Osteocyte (in vitro differentiated cells): ENCODE data around the gene PCDHB13. TPM values are rescaled to one million over a fixed set of nuclear protein-coding genes. Genes with fewer than 3 reads are reported as not detected.

ENCODE experiments used
- DNase-seq: peaks from one replicate; pipeline ENCODE4 v3.0.0; 2021; ENCODE audit warnings: mixed read lengths; ENCODE audit not compliant: unreplicated experiment; ENCODE audit errors: extremely low spot score
- H3K27ac Mint-ChIP-seq: one replicate; pipeline ENCODE4 v1.8.0; 2021; ENCODE audit warnings: mild to moderate bottlenecking, mixed read lengths; ENCODE audit not compliant: unreplicated experiment
- H3K27me3 Mint-ChIP-seq: one replicate; pipeline ENCODE4 v1.8.0; 2021; ENCODE audit warnings: mixed read lengths; ENCODE audit not compliant: unreplicated experiment
- H3K36me3 Mint-ChIP-seq: one replicate; pipeline ENCODE4 v1.8.0; 2021; ENCODE audit warnings: mixed read lengths; ENCODE audit not compliant: unreplicated experiment
- H3K4me1 Mint-ChIP-seq: one replicate; pipeline ENCODE4 v1.8.0; 2021; ENCODE audit warnings: mixed read lengths; ENCODE audit not compliant: unreplicated experiment
- H3K4me3 Mint-ChIP-seq: one replicate; pipeline ENCODE4 v1.8.0; 2021; ENCODE audit warnings: mild to moderate bottlenecking, moderate library complexity, mixed read lengths; ENCODE audit not compliant: unreplicated experiment
- H3K9me3 Mint-ChIP-seq: one replicate; pipeline ENCODE4 v1.8.0; 2021; ENCODE audit warnings: mixed read lengths; ENCODE audit not compliant: unreplicated experiment
- total RNA-seq: library from RNA; stranded (reverse); gene quantifications from 2 replicates; pipeline ENCODE4 v1.2.1, GENCODE V29; 2021
- TF ChIP-seq, protein P1 (sequence below): fragments of 200-600 bp; sonication (generic); IDR thresholded peaks from 2 replicates; pipeline ENCODE4 v1.5.0; 2021; ENCODE audit warnings: antibody characterized with exemption, mild to moderate bottlenecking, moderate library complexity

The PCDHB13 gene
- total RNA-seq, 1 donor from 2014 or later: 2.2 TPM

DNA sequence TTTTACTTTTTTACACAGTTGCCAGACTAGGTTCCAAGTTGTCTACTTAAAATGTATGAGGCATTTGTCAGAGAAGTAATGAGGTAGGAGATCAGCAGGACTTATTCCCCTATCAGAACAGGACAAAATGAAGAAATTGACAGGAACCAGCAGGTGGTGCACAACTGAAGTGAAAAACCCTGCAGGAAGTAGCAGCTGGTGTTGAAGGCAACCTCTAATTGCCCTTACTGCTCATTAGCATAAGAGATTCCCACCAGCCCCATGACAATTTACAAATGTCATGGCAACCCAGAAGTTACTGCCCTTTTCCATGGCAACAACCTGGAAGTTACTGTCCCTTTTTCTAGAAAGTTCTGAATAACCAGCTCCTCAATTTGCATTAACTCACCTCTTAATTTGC, 36.9 kb downstream of the PCDHB13 start:
- Mint-ChIP-seq H3K9me3 (peaks cover 49% of the 10 kb centered on the region), H3K27ac (no peak overlapping the region)

DNA sequence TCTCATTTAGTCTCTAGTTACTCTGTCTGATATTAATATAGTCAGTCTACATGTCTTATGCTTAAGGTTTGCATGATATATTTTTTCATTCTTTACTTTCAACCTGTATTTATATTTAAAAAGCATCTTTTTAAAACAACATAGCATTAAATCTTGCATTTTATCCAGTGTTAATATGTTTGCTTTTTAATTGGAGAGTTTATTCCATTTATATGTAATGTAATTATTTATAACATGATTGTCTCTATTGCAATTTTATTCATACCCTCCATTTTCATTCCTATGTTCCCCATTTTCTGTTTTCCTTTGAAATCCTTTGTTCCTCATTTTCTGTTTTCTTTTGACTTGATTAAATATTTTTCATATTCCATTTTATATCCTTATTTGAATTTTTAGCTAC, 44.7 kb downstream of the PCDHB13 start:
- H3K27me3 Mint-ChIP-seq: no peaks in the 10 kb centered on the region
- H3K27ac Mint-ChIP-seq: no peak overlapping the region
- peaks cover 45% of the 10 kb centered on the region for H3K36me3 Mint-ChIP-seq
- H3K4me1 Mint-ChIP-seq: no peaks in the 10 kb centered on the region
- no peak for DNase-seq
- H3K9me3 Mint-ChIP-seq: peaks cover 67% of the 10 kb centered on the region
- TF ChIP-seq, protein P1, sequence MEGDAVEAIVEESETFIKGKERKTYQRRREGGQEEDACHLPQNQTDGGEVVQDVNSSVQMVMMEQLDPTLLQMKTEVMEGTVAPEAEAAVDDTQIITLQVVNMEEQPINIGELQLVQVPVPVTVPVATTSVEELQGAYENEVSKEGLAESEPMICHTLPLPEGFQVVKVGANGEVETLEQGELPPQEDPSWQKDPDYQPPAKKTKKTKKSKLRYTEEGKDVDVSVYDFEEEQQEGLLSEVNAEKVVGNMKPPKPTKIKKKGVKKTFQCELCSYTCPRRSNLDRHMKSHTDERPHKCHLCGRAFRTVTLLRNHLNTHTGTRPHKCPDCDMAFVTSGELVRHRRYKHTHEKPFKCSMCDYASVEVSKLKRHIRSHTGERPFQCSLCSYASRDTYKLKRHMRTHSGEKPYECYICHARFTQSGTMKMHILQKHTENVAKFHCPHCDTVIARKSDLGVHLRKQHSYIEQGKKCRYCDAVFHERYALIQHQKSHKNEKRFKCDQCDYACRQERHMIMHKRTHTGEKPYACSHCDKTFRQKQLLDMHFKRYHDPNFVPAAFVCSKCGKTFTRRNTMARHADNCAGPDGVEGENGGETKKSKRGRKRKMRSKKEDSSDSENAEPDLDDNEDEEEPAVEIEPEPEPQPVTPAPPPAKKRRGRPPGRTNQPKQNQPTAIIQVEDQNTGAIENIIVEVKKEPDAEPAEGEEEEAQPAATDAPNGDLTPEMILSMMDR: no peak
- H3K4me3 Mint-ChIP-seq: no peak overlapping the region

More for the DNA sequence above, 36.9 kb downstream of the PCDHB13 start:
- no peaks in the 10 kb centered on the region for H3K27me3 Mint-ChIP-seq
- H3K36me3 Mint-ChIP-seq: peaks cover 24% of the 10 kb centered on the region
- H3K4me3 Mint-ChIP-seq: no peak overlapping the region
- TF ChIP-seq, protein P1: no peak
- no peak for DNase-seq
- no peaks in the 10 kb centered on the region for H3K4me1 Mint-ChIP-seq

DNA sequence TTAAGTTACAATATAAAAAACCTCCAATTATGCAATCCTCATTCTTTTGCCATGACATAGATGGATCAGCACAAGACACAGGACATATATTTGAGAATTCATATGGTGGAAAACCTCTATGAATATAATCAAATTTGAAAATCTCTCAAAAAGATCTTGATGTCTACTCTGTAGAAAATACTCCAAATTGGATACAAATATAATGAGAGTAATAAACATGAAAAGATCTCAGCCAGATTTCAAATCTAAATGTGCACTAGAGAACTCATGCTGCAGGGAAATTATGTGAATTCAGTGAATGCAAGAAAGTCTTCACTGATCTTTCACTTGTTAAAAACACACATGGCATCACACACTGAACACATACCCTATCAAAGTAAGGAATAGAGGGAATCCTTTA, 45.2 kb downstream of the PCDHB13 start:
- Mint-ChIP-seq H3K9me3 (peaks cover 65% of the 10 kb centered on the region), H3K4me3 (no peak overlapping the region), H3K27me3 (no peaks in the 10 kb centered on the region), H3K27ac (no peak overlapping the region), H3K4me1 (no peaks in the 10 kb centered on the region), H3K36me3 (peaks cover 44% of the 10 kb centered on the region)
- DNase-seq: no peak
- TF ChIP-seq, protein P1: no peak

DNA sequence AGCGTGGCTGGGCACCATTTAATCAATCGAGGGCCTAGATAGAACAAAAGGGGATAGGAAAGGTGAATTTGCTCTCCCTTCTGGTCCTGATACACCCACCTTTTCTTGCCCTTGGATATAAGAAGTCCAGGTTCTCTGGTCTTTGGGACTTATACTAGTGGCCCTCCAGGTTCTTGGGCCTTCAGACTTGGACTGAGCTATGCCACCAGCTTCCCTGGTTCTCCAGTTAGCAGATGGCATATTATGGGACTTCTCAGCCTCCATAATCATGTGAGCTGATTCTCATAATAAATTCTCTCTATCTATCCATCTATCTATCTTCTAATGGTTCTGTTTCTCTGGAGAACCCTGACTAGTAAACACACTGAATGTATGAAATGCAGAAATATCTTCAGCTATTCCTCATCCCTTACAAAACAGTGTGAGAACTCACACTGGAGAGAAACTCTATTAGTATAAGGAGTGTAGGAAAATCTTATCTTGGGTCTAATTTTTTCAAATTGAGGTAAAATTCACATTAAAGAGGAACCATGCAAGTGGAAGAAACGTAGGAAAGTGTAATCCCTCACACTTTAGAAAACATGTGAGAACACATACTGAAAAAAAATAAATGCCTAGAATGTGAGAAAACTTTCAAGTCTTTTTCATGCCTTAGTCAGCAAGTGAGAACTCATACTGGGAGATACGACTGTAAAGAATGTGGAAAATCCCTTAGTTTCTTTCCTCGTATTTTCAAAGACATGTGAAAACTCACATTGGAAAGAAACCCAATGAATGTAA, 46.9 kb downstream of the PCDHB13 start:
- Mint-ChIP-seq H3K4me1 (no peaks in the 10 kb centered on the region), H3K27ac (no peak overlapping the region), H3K4me3 (no peak overlapping the region), H3K36me3 (peaks cover 38% of the 10 kb centered on the region), H3K27me3 (no peaks in the 10 kb centered on the region), H3K9me3 (peaks cover 55% of the 10 kb centered on the region)
- DNase-seq: no peak
- TF ChIP-seq, protein P1: no peak

DNA sequence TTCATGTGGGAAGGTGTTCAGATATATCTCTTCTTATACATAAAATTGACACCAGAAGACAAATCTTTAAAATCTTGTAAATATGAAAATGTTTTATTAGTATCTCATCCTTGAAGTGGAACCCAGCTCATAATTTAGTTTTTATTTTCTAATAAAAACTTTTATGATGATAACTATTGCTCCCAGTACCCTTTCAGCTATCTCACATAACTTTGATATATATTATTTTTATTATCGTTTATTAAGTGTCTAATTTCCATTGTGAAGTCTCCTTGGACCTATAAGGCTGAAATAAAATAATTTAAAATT, 47.5 kb downstream of the PCDHB13 start:
- peaks cover 35% of the 10 kb centered on the region for H3K36me3 Mint-ChIP-seq
- TF ChIP-seq, protein P1: no peak
- no peaks in the 10 kb centered on the region for H3K4me1 Mint-ChIP-seq
- H3K27ac Mint-ChIP-seq: no peak overlapping the region
- peaks cover 55% of the 10 kb centered on the region for H3K9me3 Mint-ChIP-seq
- no peak for DNase-seq
- H3K4me3 Mint-ChIP-seq: no peak overlapping the region
- H3K27me3 Mint-ChIP-seq: no peaks in the 10 kb centered on the region

Other genes starting within 250 kb of the PCDHB13 start
- 2.3 and 3.0 TPM in 2 replicates for gene PCDHAC2, start 247.4 kb upstream of the PCDHB13 start, total RNA-seq
- gene PCDHB1, start 162.5 kb upstream of the PCDHB13 start, total RNA-seq: 0.03 and 0.05 TPM in 2 replicates
- gene PCDHB2, start 119.3 kb upstream of the PCDHB13 start, total RNA-seq: 91.5 and 92.7 TPM in 2 replicates
- 8.8 and 11.1 TPM in 2 replicates for gene PCDHB3, start 113.4 kb upstream of the PCDHB13 start, total RNA-seq
- 2.9 and 4.1 TPM in 2 replicates for gene PCDHB4, start 92.1 kb upstream of the PCDHB13 start, total RNA-seq
- gene PCDHB5, start 78.7 kb upstream of the PCDHB13 start, total RNA-seq: 6.4 and 7.5 TPM in 2 replicates
- 1.4 and 1.6 TPM in 2 replicates for gene PCDHB6, start 63.9 kb upstream of the PCDHB13 start, total RNA-seq
- 1.1 and 1.2 TPM in 2 replicates for gene PCDHB7, start 41.3 kb upstream of the PCDHB13 start, total RNA-seq
- gene PCDHB8, start 36.1 kb upstream of the PCDHB13 start, total RNA-seq: 0.81 and 1.1 TPM in 2 replicates
- 9.0 and 10.8 TPM in 2 replicates for gene PCDHB16, start 31.5 kb upstream of the PCDHB13 start, total RNA-seq
- 3.4 and 4.3 TPM in 2 replicates for gene PCDHB9, start 26.8 kb upstream of the PCDHB13 start, total RNA-seq
- gene PCDHB10, start 21.6 kb upstream of the PCDHB13 start, total RNA-seq: 7.8 and 8.2 TPM in 2 replicates
- gene PCDHB11, start 14.3 kb upstream of the PCDHB13 start, total RNA-seq: 1.9 and 2.4 TPM in 2 replicates
- 1.9 and 2.2 TPM in 2 replicates for gene PCDHB12, start 5.2 kb upstream of the PCDHB13 start, total RNA-seq
- 8.8 and 9.0 TPM in 2 replicates for gene PCDHB14, start 9.4 kb downstream of the PCDHB13 start, total RNA-seq
- gene PCDHB15, start 31.5 kb downstream of the PCDHB13 start, total RNA-seq: 4.3 and 4.4 TPM in 2 replicates
- 0.50 and 0.81 TPM in 2 replicates for gene SLC25A2, start 90.1 kb downstream of the PCDHB13 start, total RNA-seq
- gene TAF7, start 106.9 kb downstream of the PCDHB13 start, total RNA-seq: 78.7 and 83.8 TPM in 2 replicates
- gene PCDHGA1, start 116.6 kb downstream of the PCDHB13 start, total RNA-seq: 0.13 TPM in 1 of 2 replicates, not detected in the other
- gene PCDHGA2, start 124.8 kb downstream of the PCDHB13 start, total RNA-seq: 0.21 TPM in 1 of 2 replicates, not detected in the other
- not detected in 2 replicates for gene PCDHGA3, start 129.9 kb downstream of the PCDHB13 start, total RNA-seq
- 1.4 and 1.8 TPM in 2 replicates for gene PCDHGB1, start 136.2 kb downstream of the PCDHB13 start, total RNA-seq
- gene PCDHGA4, start 141.1 kb downstream of the PCDHB13 start, total RNA-seq: 0.27 and 0.47 TPM in 2 replicates
- gene PCDHGB2, start 146.1 kb downstream of the PCDHB13 start, total RNA-seq: 0.50 and 0.59 TPM in 2 replicates
- gene PCDHGA5, start 150.2 kb downstream of the PCDHB13 start, total RNA-seq: 0.13 and 0.16 TPM in 2 replicates
- gene PCDHGB3, start 156.3 kb downstream of the PCDHB13 start, total RNA-seq: 0.19 and 0.29 TPM in 2 replicates
- gene PCDHGA6, start 160.0 kb downstream of the PCDHB13 start, total RNA-seq: 0.18 and 0.21 TPM in 2 replicates
- gene PCDHGA7, start 168.8 kb downstream of the PCDHB13 start, total RNA-seq: 0.11 TPM in 1 of 2 replicates, not detected in the other
- 10.8 and 11.9 TPM in 2 replicates for gene PCDHGB4, start 173.8 kb downstream of the PCDHB13 start, total RNA-seq
- gene PCDHGA8, start 178.7 kb downstream of the PCDHB13 start, total RNA-seq: 0.34 and 0.51 TPM in 2 replicates
- gene PCDHGB5, start 184.0 kb downstream of the PCDHB13 start, total RNA-seq: 0.97 and 1.3 TPM in 2 replicates
- 1.6 and 1.9 TPM in 2 replicates for gene PCDHGA9, start 188.9 kb downstream of the PCDHB13 start, total RNA-seq
- gene PCDHGB6, start 194.1 kb downstream of the PCDHB13 start, total RNA-seq: 70.2 and 71.5 TPM in 2 replicates
- 22.4 and 24.0 TPM in 2 replicates for gene PCDHGA10, start 199.1 kb downstream of the PCDHB13 start, total RNA-seq
- 6.2 and 8.8 TPM in 2 replicates for gene PCDHGB7, start 203.8 kb downstream of the PCDHB13 start, total RNA-seq
- 1.9 and 2.2 TPM in 2 replicates for gene PCDHGA11, start 207.1 kb downstream of the PCDHB13 start, total RNA-seq
- gene PCDHGA12, start 216.6 kb downstream of the PCDHB13 start, total RNA-seq: 2.0 and 2.1 TPM in 2 replicates